K562 (cell line): ENCODE measurements around the gene PDE11A. TPM values are rescaled to one million over a fixed set of nuclear protein-coding genes. Genes with fewer than 3 reads are reported as not detected.

ENCODE experiments used
- CREB3L1 ChIP-seq: fragments of 450-650 bp; IDR thresholded peaks from 2 replicates; pipeline ENCODE4 v1.6.1; 2014; ENCODE audit warnings: low read depth, mild to moderate bottlenecking, moderate library complexity, borderline replicate concordance
- HBP1 ChIP-seq: fragments of 450-650 bp; formaldehyde crosslinking; IDR thresholded peaks from 2 replicates; pipeline ENCODE4 v1.4.0; 2022; ENCODE audit warnings: missing genetic modification characterization
- HDAC8 ChIP-seq: fragments of 450-650 bp; IDR thresholded peaks from 2 replicates; pipeline ENCODE4 v1.6.1; 2016; ENCODE audit warnings: mild to moderate bottlenecking, missing genetic modification characterization, moderate library complexity, missing compliant biosample characterization
- ID3 ChIP-seq, 2 experiments: fragments of 250-450 bp in 1 of 2; fragments of 450-650 bp in 1 of 2; sonication (Bioruptor Pico) in 1 of 2; IDR thresholded peaks; 2 replicates each; pipeline versions ENCODE4 v1.6.1 to v1.8.0; 2016 to 2021; ENCODE audit warnings: mild to moderate bottlenecking in 2 of 2, moderate library complexity in 2 of 2, missing compliant biosample characterization in 1 of 2, missing genetic modification characterization in 1 of 2
- KDM5B ChIP-seq: fragments of 200-600 bp; sonication (generic); IDR thresholded peaks from 2 replicates; pipeline ENCODE4 v1.6.1; 2012; ENCODE audit warnings: low read depth, mild to moderate bottlenecking, moderate library complexity, low read length, control low read depth, inconsistent platforms; ENCODE audit not compliant: insufficient replicate concordance
- MYNN ChIP-seq, 2 experiments: sonication (generic); formaldehyde crosslinking in 1 of 2; IDR thresholded peaks; 2 replicates each; pipeline versions ENCODE4 v1.5.0 to v1.6.1; 2016 to 2020; ENCODE audit warnings: antibody characterized with exemption in 1 of 2, missing genetic modification reagents in 1 of 2
- NCOA4 ChIP-seq: fragments of 450-650 bp; IDR thresholded peaks from 2 replicates; pipeline ENCODE4 v1.6.1; 2018; ENCODE audit warnings: mild to moderate bottlenecking; ENCODE audit not compliant: partially characterized antibody
- POLR3A ChIP-seq: IDR thresholded peaks from 2 replicates; pipeline ENCODE4 v1.6.1; 2011; ENCODE audit warnings: borderline replicate concordance, mild to moderate bottlenecking, moderate library complexity; ENCODE audit not compliant: insufficient read length, insufficient read depth; ENCODE audit errors: extremely low read depth
- PTTG1 ChIP-seq: fragments of 450-650 bp; IDR thresholded peaks from 2 replicates; pipeline ENCODE4 v1.6.1; 2016; ENCODE audit warnings: low read depth, mild to moderate bottlenecking, missing genetic modification characterization, missing compliant biosample characterization
- SMARCA4 ChIP-seq: fragments of 450-650 bp; IDR thresholded peaks from 2 replicates; pipeline ENCODE4 v1.6.1; 2016
- SMARCA5 ChIP-seq: fragments of 450-650 bp; IDR thresholded peaks from 2 replicates; pipeline ENCODE4 v1.6.1; 2016
- SNRNP70 ChIP-seq: fragments of 200-400 bp; formaldehyde crosslinking; optimal IDR thresholded peaks from 2 replicates; pipeline ENCODE3; 2017; ENCODE audit warnings: low read depth, low read length
- STAT5B ChIP-seq: fragments of 250-450 bp; sonication (Bioruptor Pico); IDR thresholded peaks from 2 replicates; pipeline ENCODE4 v1.8.0; 2021; ENCODE audit warnings: mild to moderate bottlenecking, inconsistent platforms
- USF2 ChIP-seq: sonication (generic); formaldehyde crosslinking; IDR thresholded peaks from 2 replicates; pipeline ENCODE4 v1.5.0; 2020; ENCODE audit warnings: missing genetic modification reagents
- ZBED1 ChIP-seq: IDR thresholded peaks from 2 replicates; pipeline ENCODE4 v1.6.1; 2014
- ZBTB2 ChIP-seq: fragments of 450-650 bp; IDR thresholded peaks from 2 replicates; pipeline ENCODE4 v1.6.1; 2016; ENCODE audit warnings: antibody characterized with exemption
- ZNF274 ChIP-seq: IDR thresholded peaks from 2 replicates; pipeline ENCODE4 v1.6.1; 2011; ENCODE audit warnings: low read depth, mild to moderate bottlenecking, low read length, moderate library complexity, borderline replicate concordance
- ZNF311 ChIP-seq: fragments of 250-450 bp; sonication (Bioruptor Pico); IDR thresholded peaks from 2 replicates; pipeline ENCODE4 v1.4.0; 2020; ENCODE audit warnings: mild to moderate bottlenecking, moderate library complexity
- ZNF668 ChIP-seq: fragments of 250-450 bp; sonication (Bioruptor Pico); IDR thresholded peaks from 2 replicates; pipeline ENCODE4 v1.8.0; 2022; ENCODE audit warnings: mild to moderate bottlenecking, inconsistent platforms
- ZNF75A ChIP-seq: fragments of 450-650 bp; formaldehyde crosslinking; IDR thresholded peaks from 2 replicates; pipeline ENCODE4 v1.4.0; 2020; ENCODE audit warnings: mild to moderate bottlenecking
- polyA plus RNA-seq, 8 experiments: library from polyadenylated mRNA; depleted of rRNA in 4 of 8; stranded (reverse) in 5 of 8; unstranded in 3 of 8; fragments of >200 nt; fragmentation: Nextera tagmentation in 2 of 8; fragmentation: Illumina TruSeq in 1 of 8; extraction: Ambion mirVana in 2 of 8; extraction: Trizol in 1 of 8; gene quantifications; 2 replicates each; pipeline versions ENCODE4 v1.2.1 to v1.2.3, GENCODE V29; 2011 to 2014; ENCODE audit warnings: inconsistent platforms in 1 of 8, missing spikeins in 1 of 8
- total RNA-seq, 7 experiments: library from RNA; depleted of rRNA in 6 of 7; stranded (reverse); fragments of >200 nt in 6 of 7; fragmentation: Illumina TruSeq in 2 of 7; extraction: Trizol in 2 of 7; gene quantifications; 2 replicates each; pipeline versions ENCODE4 v1.2.1 to v1.2.3, GENCODE V29; 2011 to 2021; ENCODE audit warnings: low replicate concordance in 1 of 7

PDE11A gene
- total and polyA plus RNA-seq, 9 of the 15 experiments (the other 6 are each of a cell fraction or from before 2014, with no cell fraction given): 3.2 to 22.1 (median 5.7) TPM

GRCh38 chr2:178112202-178113152 is 39.9 kb upstream of the PDE11A start, which contains the start of gene RBM45 (continued):
- TF ChIP-seq ZNF274 (no peak), ZBTB2 (peak; percentile 53; the same call in 1 of the 2 replicates), SNRNP70 (no peak), POLR3A (no peak), CREB3L1 (peak; percentile 72), NCOA4 (no peak), STAT5B (CRISPR knock-in tag) (no peak), ID3 (CRISPR knock-in tag; IDR thresholded peaks at IDR 0.05) (no peak), ID3 (tag; IDR thresholded peaks at IDR 0.05) (peak; percentile 69; the same call in 1 of the 2 replicates), ZNF75A (CRISPR knock-in tag) (no peak), SMARCA5 (no peak), SMARCA4 (no peak), HBP1 (no peak), HDAC8 (peak; percentile 59; the same call in 1 of the 2 replicates), MYNN (IDR thresholded peaks at IDR 0.05) (0 out of 2 replicates have a peak, but pooled peaks have one; percentile 43), MYNN (CRISPR knock-in tag; IDR thresholded peaks at IDR 0.05) (no peak), ZNF311 (CRISPR knock-in tag) (no peak), ZNF668 (CRISPR knock-in tag) (no peak), USF2 (CRISPR knock-in tag) (no peak), PTTG1 (tag) (no peak), ZBED1 (no peak), KDM5B (peak; percentile 88)
